ENCODE measurements around the gene TRIM50. TPM values are rescaled to one million over a fixed set of nuclear protein-coding genes. Genes with fewer than 3 reads are reported as not detected.

Gene TRIM50
- total RNA-seq, 1 experiment from 2014 or later = not detected

- no TSS peak for BruUV-seq (replicated peaks)
- Histone ChIP-seq H3K79me2 (ENCODE audit: low read length) (no peaks in the 10 kb centered on the region), H3K9ac (ENCODE audit: low read length) (no peak overlapping the region), H3K4me1 (ENCODE audit: insufficient read depth, low read length) (no peaks in the 10 kb centered on the region), H2AFZ (ENCODE audit: low read length) (no peak overlapping the region), H3K9me3 (ENCODE audit: low read length) (no peaks in the 10 kb centered on the region), H3K4me2 (ENCODE audit: low read length) (no peak overlapping the region), H3F3A (ENCODE audit: low read length, unreplicated experiment) (no peaks in the 10 kb centered on the region), H3K4me3 (ENCODE audit: low read length) (no peak overlapping the region), H3K27ac (ENCODE audit: low read length) (no peak overlapping the region), H4K20me1 (ENCODE audit: low read length) (no peaks in the 10 kb centered on the region), H3K27me3 (ENCODE audit: low read length) (no peaks in the 10 kb centered on the region), H3K9me2 (replicated peaks; ENCODE audit: low read length) (no peaks in the 10 kb centered on the region), H3K36me3 (ENCODE audit: low read depth, low read length) (no peaks in the 10 kb centered on the region)
- no peak for TF ChIP-seq EZH2phosphoT487 (IDR thresholded peaks at IDR 0.05; ENCODE audit: borderline replicate concordance, low read length)
- TF ChIP-seq CTCF (conservative IDR thresholded peaks at IDR 0.05; ENCODE audit: low read depth, low read length) = no peak
- TF ChIP-seq EZH2 (IDR thresholded peaks at IDR 0.05; ENCODE audit: low read length, unreplicated experiment) = no peak
- DNase-seq = no peak
- no peak for ATAC-seq
- ChIA-PET POLR2A (ENCODE audit: unreplicated experiment) (no interaction called here), CTCF (no interaction called here)
- intact Hi-C loops (cut with micrococcal nuclease) = no loop called here
Observed at GRCh38 chr7:73373741-73374140, 45.9 kb upstream of the TRIM50 start.

DNA sequence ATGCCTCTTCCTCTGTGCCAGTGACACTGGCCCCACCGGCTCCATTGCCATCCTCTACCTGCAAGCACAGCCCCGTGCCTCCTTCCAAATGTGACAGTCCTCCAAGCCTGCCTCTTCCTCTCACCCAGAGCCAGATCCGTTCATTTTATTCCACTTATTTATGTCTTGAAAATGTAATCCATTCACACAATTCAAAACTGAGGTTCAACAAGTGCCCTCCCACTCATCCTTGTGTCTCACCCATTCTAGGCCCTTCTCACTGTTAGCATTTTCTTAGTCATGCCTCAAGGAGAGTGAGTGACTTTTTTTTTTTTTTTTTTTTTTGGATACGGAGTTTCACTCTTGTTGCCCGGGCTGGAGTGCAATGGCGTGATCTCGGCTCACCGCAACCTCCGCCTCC lies 41.7 kb upstream of the TRIM50 start:
- CTCF ChIA-PET = no interaction called here
- BruUV-seq (replicated peaks) = no TSS peak
- no peak for ATAC-seq

DNA sequence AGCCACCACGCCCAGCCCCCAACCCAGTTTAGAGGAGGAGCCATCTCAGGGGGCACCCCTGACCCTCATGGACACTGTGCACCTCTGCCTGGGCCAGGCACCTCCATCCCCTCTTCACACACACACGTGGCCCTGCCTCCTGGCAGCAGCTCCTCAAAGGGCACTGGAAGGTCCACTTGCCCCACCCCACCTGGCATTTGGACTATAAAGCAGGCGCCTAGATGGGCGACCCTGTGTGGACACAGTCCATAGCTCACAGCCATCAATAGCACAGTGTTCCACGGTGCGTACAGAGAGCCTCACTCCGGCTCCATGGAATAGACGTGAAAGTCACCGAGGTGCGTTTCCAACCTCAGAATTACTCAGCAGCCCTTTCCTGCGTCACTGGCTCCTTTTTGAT lies 41.1 kb upstream of the TRIM50 start:
- ATAC-seq (no peak), DNase-seq (no peak)
- no peak overlapping the region for H3K4me2 ChIP-seq (ENCODE audit: low read length)
- POLR2A ChIA-PET (ENCODE audit: unreplicated experiment) = no interaction called here
- H3F3A ChIP-seq (ENCODE audit: low read length, unreplicated experiment) = no peaks in the 10 kb centered on the region
- BruUV-seq (replicated peaks) = no TSS peak
- no peak overlapping the region for H3K9ac ChIP-seq (ENCODE audit: low read length)
- H2AFZ ChIP-seq (ENCODE audit: low read length) = no peak overlapping the region
- no peaks in the 10 kb centered on the region for H3K4me1 ChIP-seq (ENCODE audit: insufficient read depth, low read length)
- H3K79me2 ChIP-seq (ENCODE audit: low read length) = no peaks in the 10 kb centered on the region
- H3K4me3 ChIP-seq (ENCODE audit: low read length) = no peak overlapping the region
- H3K27me3 ChIP-seq (ENCODE audit: low read length) = no peaks in the 10 kb centered on the region
- H3K27ac ChIP-seq (ENCODE audit: low read length) = no peak overlapping the region
- H3K9me2 ChIP-seq (replicated peaks; ENCODE audit: low read length) = no peaks in the 10 kb centered on the region
- intact Hi-C loops (cut with micrococcal nuclease) = no loop called here
- no peaks in the 10 kb centered on the region for H4K20me1 ChIP-seq (ENCODE audit: low read length)
- H3K36me3 ChIP-seq (ENCODE audit: low read depth, low read length) = no peaks in the 10 kb centered on the region
- no peaks in the 10 kb centered on the region for H3K9me3 ChIP-seq (ENCODE audit: low read length)
- TF ChIP-seq EZH2 (IDR thresholded peaks at IDR 0.05; ENCODE audit: low read length, unreplicated experiment) (no peak), EZH2phosphoT487 (IDR thresholded peaks at IDR 0.05; ENCODE audit: borderline replicate concordance, low read length) (no peak), CTCF (conservative IDR thresholded peaks at IDR 0.05; ENCODE audit: low read depth, low read length) (no peak)
- CTCF ChIA-PET = no interaction called here

More for the DNA sequence above, 41.7 kb upstream of the TRIM50 start:
- Histone ChIP-seq H3K9me2 (replicated peaks; ENCODE audit: low read length) (no peaks in the 10 kb centered on the region), H3K4me1 (ENCODE audit: insufficient read depth, low read length) (no peaks in the 10 kb centered on the region), H2AFZ (ENCODE audit: low read length) (no peak overlapping the region), H3K27ac (ENCODE audit: low read length) (no peak overlapping the region), H3K79me2 (ENCODE audit: low read length) (no peaks in the 10 kb centered on the region), H3K36me3 (ENCODE audit: low read depth, low read length) (no peaks in the 10 kb centered on the region), H3F3A (ENCODE audit: low read length, unreplicated experiment) (no peaks in the 10 kb centered on the region), H3K4me2 (ENCODE audit: low read length) (no peak overlapping the region), H3K4me3 (ENCODE audit: low read length) (no peak overlapping the region), H3K9ac (ENCODE audit: low read length) (no peak overlapping the region), H4K20me1 (ENCODE audit: low read length) (no peaks in the 10 kb centered on the region), H3K27me3 (ENCODE audit: low read length) (no peaks in the 10 kb centered on the region), H3K9me3 (ENCODE audit: low read length) (no peaks in the 10 kb centered on the region)
- intact Hi-C loops (cut with micrococcal nuclease) = no loop called here
- DNase-seq = no peak
- POLR2A ChIA-PET (ENCODE audit: unreplicated experiment) = no interaction called here
- TF ChIP-seq EZH2phosphoT487 (IDR thresholded peaks at IDR 0.05; ENCODE audit: borderline replicate concordance, low read length) (no peak), CTCF (conservative IDR thresholded peaks at IDR 0.05; ENCODE audit: low read depth, low read length) (no peak), EZH2 (IDR thresholded peaks at IDR 0.05; ENCODE audit: low read length, unreplicated experiment) (no peak)

All from PC-3 (cell line).